Measurements from ENCODE around the gene MINDY4B.

Gene MINDY4B

GRCh38 chr3:150877303-150877702 lies 27.9 kb downstream of the MINDY4B start:
- no peak for TF ChIP-seq CTCF (IDR thresholded peaks at IDR 0.05; ENCODE audit: control insufficient read depth, insufficient read depth, low read depth, low read length, missing control alignments)
- no peak overlapping the region for H3K4me3 ChIP-seq (ENCODE audit: control insufficient read depth, low read depth, low read length)
- no peak for DNase-seq (ENCODE audit: low read depth)

GRCh38 chr3:150876611-150877265 lies 28.5 kb downstream of the MINDY4B start:
- no peak overlapping the region for H3K4me3 ChIP-seq (ENCODE audit: control insufficient read depth, low read depth, low read length)
- no peak for TF ChIP-seq CTCF (IDR thresholded peaks at IDR 0.05; ENCODE audit: control insufficient read depth, insufficient read depth, low read depth, low read length, missing control alignments)
- no peak for DNase-seq (ENCODE audit: low read depth)

- TF ChIP-seq CTCF (IDR thresholded peaks at IDR 0.05; ENCODE audit: control insufficient read depth, insufficient read depth, low read depth, low read length, missing control alignments), result no peak
- no peak for DNase-seq (ENCODE audit: low read depth)
- H3K4me3 ChIP-seq (ENCODE audit: control insufficient read depth, low read depth, low read length), result no peak overlapping the region
Observed at GRCh38 chr3:150875548-150875947, 29.7 kb downstream of the MINDY4B start.

GRCh38 chr3:150874666-150875219 lies 30.5 kb downstream of the MINDY4B start:
- TF ChIP-seq CTCF (IDR thresholded peaks at IDR 0.05; ENCODE audit: control insufficient read depth, insufficient read depth, low read depth, low read length, missing control alignments), result no peak
- H3K4me3 ChIP-seq (ENCODE audit: control insufficient read depth, low read depth, low read length), result no peak overlapping the region
- no peak for DNase-seq (ENCODE audit: low read depth)

GRCh38 chr3:150871192-150871591 lies 34.0 kb downstream of the MINDY4B start:
- DNase-seq (ENCODE audit: low read depth), result no peak
- H3K4me3 ChIP-seq (ENCODE audit: control insufficient read depth, low read depth, low read length), result no peak overlapping the region
- TF ChIP-seq CTCF (IDR thresholded peaks at IDR 0.05; ENCODE audit: control insufficient read depth, insufficient read depth, low read depth, low read length, missing control alignments), result no peak

- no peak for DNase-seq (ENCODE audit: low read depth)
- TF ChIP-seq CTCF (IDR thresholded peaks at IDR 0.05; ENCODE audit: control insufficient read depth, insufficient read depth, low read depth, low read length, missing control alignments), result no peak
- H3K4me3 ChIP-seq (ENCODE audit: control insufficient read depth, low read depth, low read length), result no peak overlapping the region
Observed at GRCh38 chr3:150870406-150870805, 34.8 kb downstream of the MINDY4B start.

Data from AG09309 (cell line).